ENCODE results near the gene ARAP3. TPM values are rescaled to one million over a fixed set of nuclear protein-coding genes. Genes with fewer than 3 reads are reported as not detected.

The ARAP3 gene
- total RNA-seq, 1 donor from 2014 or later: 5.2 TPM

- Histone ChIP-seq H3K27me3 (ENCODE audit: control insufficient read depth in 3 of 3, insufficient read depth in 3 of 3, low read length in 3 of 3) (peaks cover 0 to 6% (median 4%) of the 10 kb centered on the region in 3 donors), H3K4me3 (ENCODE audit: low read length in 3 of 3) (no peak overlapping the region), H3K27ac (ENCODE audit: low read depth, low read length) (no peak overlapping the region), H3K9ac (ENCODE audit: low read depth in 1 of 3, low read length in 3 of 3) (no peak overlapping the region), H3K9me3 (ENCODE audit: control insufficient read depth in 3 of 3, low read length in 3 of 3) (no peaks in the 10 kb centered on the region), H3K36me3 (ENCODE audit: control insufficient read depth in 3 of 3, insufficient read depth in 3 of 3, low read length in 3 of 3) (peaks cover 0 to 16% (median 0%) of the 10 kb centered on the region in 3 donors), H3K4me1 (ENCODE audit: control insufficient read depth in 3 of 3, insufficient read depth in 3 of 3, low read length in 3 of 3) (peaks cover 0 to 11% (median 6%) of the 10 kb centered on the region in 3 donors)
Measured at GRCh38 chr5:141649056-141649688, 32.9 kb downstream of the ARAP3 start.

- Histone ChIP-seq H3K9ac (ENCODE audit: low read depth in 1 of 3, low read length in 3 of 3) (no peak overlapping the region), H3K36me3 (ENCODE audit: control insufficient read depth in 3 of 3, insufficient read depth in 3 of 3, low read length in 3 of 3) (peaks cover 0 to 16% (median 0%) of the 10 kb centered on the region in 3 donors), H3K27me3 (ENCODE audit: control insufficient read depth in 3 of 3, insufficient read depth in 3 of 3, low read length in 3 of 3) (peaks cover 0 to 6% (median 4%) of the 10 kb centered on the region in 3 donors), H3K27ac (ENCODE audit: low read depth, low read length) (no peak overlapping the region), H3K9me3 (ENCODE audit: control insufficient read depth in 3 of 3, low read length in 3 of 3) (no peaks in the 10 kb centered on the region), H3K4me3 (ENCODE audit: low read length in 3 of 3) (no peak overlapping the region), H3K4me1 (ENCODE audit: control insufficient read depth in 3 of 3, insufficient read depth in 3 of 3, low read length in 3 of 3) (peaks cover 0 to 11% (median 6%) of the 10 kb centered on the region in 3 donors)
Measured at GRCh38 chr5:141647851-141648250, 34.2 kb downstream of the ARAP3 start.

GRCh38 chr5:141647242-141647641, 34.8 kb downstream of the ARAP3 start:
- Histone ChIP-seq H3K36me3 (ENCODE audit: control insufficient read depth in 3 of 3, insufficient read depth in 3 of 3, low read length in 3 of 3) (peaks cover 0 to 16% (median 0%) of the 10 kb centered on the region in 3 donors), H3K9ac (ENCODE audit: low read depth in 1 of 3, low read length in 3 of 3) (no peak overlapping the region)

GRCh38 chr5:141646026-141646425, 36.0 kb downstream of the ARAP3 start:
- Histone ChIP-seq H3K27ac (ENCODE audit: low read depth, low read length) (no peak overlapping the region), H3K36me3 (ENCODE audit: control insufficient read depth in 3 of 3, insufficient read depth in 3 of 3, low read length in 3 of 3) (peaks cover 0 to 16% (median 0%) of the 10 kb centered on the region in 3 donors), H3K4me1 (ENCODE audit: control insufficient read depth in 3 of 3, insufficient read depth in 3 of 3, low read length in 3 of 3) (peaks cover 0 to 6% (median 3%) of the 10 kb centered on the region in 3 donors), H3K4me3 (ENCODE audit: low read length in 3 of 3) (no peak overlapping the region), H3K9me3 (ENCODE audit: control insufficient read depth in 3 of 3, low read length in 3 of 3) (no peaks in the 10 kb centered on the region), H3K27me3 (ENCODE audit: control insufficient read depth in 3 of 3, insufficient read depth in 3 of 3, low read length in 3 of 3) (peaks cover 0 to 6% (median 4%) of the 10 kb centered on the region in 3 donors), H3K9ac (ENCODE audit: low read depth in 1 of 3, low read length in 3 of 3) (no peak overlapping the region)

More at GRCh38 chr5:141647242-141647641, 34.8 kb downstream of the ARAP3 start:
- Histone ChIP-seq H3K4me3 (ENCODE audit: low read length in 3 of 3) (no peak overlapping the region), H3K27me3 (ENCODE audit: control insufficient read depth in 3 of 3, insufficient read depth in 3 of 3, low read length in 3 of 3) (peaks cover 0 to 6% (median 4%) of the 10 kb centered on the region in 3 donors), H3K27ac (ENCODE audit: low read depth, low read length) (no peak overlapping the region), H3K9me3 (ENCODE audit: control insufficient read depth in 3 of 3, low read length in 3 of 3) (no peaks in the 10 kb centered on the region), H3K4me1 (ENCODE audit: control insufficient read depth in 3 of 3, insufficient read depth in 3 of 3, low read length in 3 of 3) (peaks cover 0 to 11% (median 6%) of the 10 kb centered on the region in 3 donors)

- no peaks in the 10 kb centered on the region for H3K9me3 ChIP-seq (ENCODE audit: control insufficient read depth in 3 of 3, low read length in 3 of 3)
- peaks cover 0 to 14% (median 0%) of the 10 kb centered on the region in 3 donors for H3K36me3 ChIP-seq (ENCODE audit: control insufficient read depth in 3 of 3, insufficient read depth in 3 of 3, low read length in 3 of 3)
- H3K9ac ChIP-seq (ENCODE audit: low read depth in 1 of 3, low read length in 3 of 3): no peak overlapping the region
- no peak overlapping the region for H3K27ac ChIP-seq (ENCODE audit: low read depth, low read length)
- H3K4me1 ChIP-seq (ENCODE audit: control insufficient read depth in 3 of 3, insufficient read depth in 3 of 3, low read length in 3 of 3): peaks cover 8 to 17% (median 13%) of the 10 kb centered on the region in 3 donors
- H3K27me3 ChIP-seq (ENCODE audit: control insufficient read depth in 3 of 3, insufficient read depth in 3 of 3, low read length in 3 of 3): peaks cover 0 to 16% (median 12%) of the 10 kb centered on the region in 3 donors
- H3K4me3 ChIP-seq (ENCODE audit: low read length in 3 of 3): no peak overlapping the region
Measured at GRCh38 chr5:141641634-141642267, 40.3 kb downstream of the ARAP3 start.

GRCh38 chr5:141640698-141641097, 41.3 kb downstream of the ARAP3 start:
- Histone ChIP-seq H3K4me3 (ENCODE audit: low read length in 3 of 3) (no peak overlapping the region), H3K9me3 (ENCODE audit: control insufficient read depth in 3 of 3, low read length in 3 of 3) (no peaks in the 10 kb centered on the region), H3K9ac (ENCODE audit: low read depth in 1 of 3, low read length in 3 of 3) (no peak overlapping the region), H3K27ac (ENCODE audit: low read depth, low read length) (no peak overlapping the region), H3K4me1 (ENCODE audit: control insufficient read depth in 3 of 3, insufficient read depth in 3 of 3, low read length in 3 of 3) (peaks cover 13 to 24% (median 18%) of the 10 kb centered on the region in 3 donors), H3K36me3 (ENCODE audit: control insufficient read depth in 3 of 3, insufficient read depth in 3 of 3, low read length in 3 of 3) (peaks cover 0 to 8% (median 2%) of the 10 kb centered on the region in 3 donors), H3K27me3 (ENCODE audit: control insufficient read depth in 3 of 3, insufficient read depth in 3 of 3, low read length in 3 of 3) (peaks cover 0 to 16% (median 12%) of the 10 kb centered on the region in 3 donors)

GRCh38 chr5:141640051-141640415, 42.0 kb downstream of the ARAP3 start:
- Histone ChIP-seq H3K4me1 (ENCODE audit: control insufficient read depth in 3 of 3, insufficient read depth in 3 of 3, low read length in 3 of 3) (peaks cover 20 to 31% (median 24%) of the 10 kb centered on the region in 3 donors), H3K9ac (ENCODE audit: low read depth in 1 of 3, low read length in 3 of 3) (no peak overlapping the region), H3K27me3 (ENCODE audit: control insufficient read depth in 3 of 3, insufficient read depth in 3 of 3, low read length in 3 of 3) (peaks cover 0 to 16% (median 12%) of the 10 kb centered on the region in 3 donors), H3K4me3 (ENCODE audit: low read length in 3 of 3) (no peak overlapping the region), H3K9me3 (ENCODE audit: control insufficient read depth in 3 of 3, low read length in 3 of 3) (no peaks in the 10 kb centered on the region), H3K36me3 (ENCODE audit: control insufficient read depth in 3 of 3, insufficient read depth in 3 of 3, low read length in 3 of 3) (peaks cover 0 to 7% (median 2%) of the 10 kb centered on the region in 3 donors), H3K27ac (ENCODE audit: low read depth, low read length) (no peak overlapping the region)

- no peak overlapping the region for H3K4me3 ChIP-seq (ENCODE audit: low read length in 3 of 3)
- H3K27ac ChIP-seq (ENCODE audit: low read depth, low read length): no peak overlapping the region
- H3K9me3 ChIP-seq (ENCODE audit: control insufficient read depth in 3 of 3, low read length in 3 of 3): no peaks in the 10 kb centered on the region
- peaks cover 0 to 6% (median 6%) of the 10 kb centered on the region in 3 donors for H3K36me3 ChIP-seq (ENCODE audit: control insufficient read depth in 3 of 3, insufficient read depth in 3 of 3, low read length in 3 of 3)
- H3K9ac ChIP-seq (ENCODE audit: low read depth in 1 of 3, low read length in 3 of 3): no peak overlapping the region
- H3K27me3 ChIP-seq (ENCODE audit: control insufficient read depth in 3 of 3, insufficient read depth in 3 of 3, low read length in 3 of 3): peaks cover 0 to 16% (median 12%) of the 10 kb centered on the region in 3 donors
- H3K4me1 ChIP-seq (ENCODE audit: control insufficient read depth in 3 of 3, insufficient read depth in 3 of 3, low read length in 3 of 3): peaks cover 25 to 35% (median 25%) of the 10 kb centered on the region in 3 donors
Measured at GRCh38 chr5:141639357-141640050, 42.5 kb downstream of the ARAP3 start.

GRCh38 chr5:141638771-141639170, 43.3 kb downstream of the ARAP3 start:
- Histone ChIP-seq H3K4me3 (ENCODE audit: low read length in 3 of 3) (no peak overlapping the region), H3K27me3 (ENCODE audit: control insufficient read depth in 3 of 3, insufficient read depth in 3 of 3, low read length in 3 of 3) (peaks cover 0 to 16% (median 12%) of the 10 kb centered on the region in 3 donors), H3K9ac (ENCODE audit: low read depth in 1 of 3, low read length in 3 of 3) (no peak overlapping the region), H3K27ac (ENCODE audit: low read depth, low read length) (no peak overlapping the region), H3K36me3 (ENCODE audit: control insufficient read depth in 3 of 3, insufficient read depth in 3 of 3, low read length in 3 of 3) (peaks cover 0 to 7% (median 6%) of the 10 kb centered on the region in 3 donors), H3K4me1 (ENCODE audit: control insufficient read depth in 3 of 3, insufficient read depth in 3 of 3, low read length in 3 of 3) (peaks cover 25 to 35% (median 25%) of the 10 kb centered on the region in 3 donors), H3K9me3 (ENCODE audit: control insufficient read depth in 3 of 3, low read length in 3 of 3) (no peaks in the 10 kb centered on the region)

Data from skeletal muscle tissue (tissue), 4 donors.